Astrocyte (in vitro differentiated cells and primary cell): Measurements from ENCODE around the gene DIPK2B. TPM values are rescaled to one million over a fixed set of nuclear protein-coding genes. Genes with fewer than 3 reads are reported as not detected.

Experiments used
- DNase-seq: peaks from one replicate; pipeline ENCODE4 v3.0.0-alpha.2; 2010; ENCODE audit warnings: low read depth
- FAIRE-seq: peaks from 2 replicates; lab custom pipeline; 2011; peaks lifted over from hg19 to GRCh38; lab: Jason Lieb, UNC
- H2AFZ ChIP-seq: 2 replicates; pipeline ENCODE4 v1.6.0; 2012; ENCODE audit warnings: low read depth, low read length, inconsistent platforms
- H3K27ac ChIP-seq: 2 replicates; pipeline ENCODE4 v1.5.1; 2011; ENCODE audit warnings: low read depth, low read length, inconsistent platforms
- H3K27me3 ChIP-seq: 2 replicates; pipeline ENCODE4 v1.6.0; 2011; ENCODE audit warnings: low read length, inconsistent platforms; ENCODE audit not compliant: insufficient read depth
- H3K36me3 ChIP-seq: 2 replicates; pipeline ENCODE4 v1.5.1; 2011; ENCODE audit warnings: low read length, inconsistent platforms; ENCODE audit not compliant: insufficient read depth
- H3K4me1 ChIP-seq: 2 replicates; pipeline ENCODE4 v1.5.1; 2011; ENCODE audit warnings: low read length, inconsistent platforms; ENCODE audit not compliant: insufficient read depth
- H3K4me2 ChIP-seq: 2 replicates; pipeline ENCODE4 v1.6.0; 2012; ENCODE audit warnings: low read length, inconsistent platforms
- H3K4me3 ChIP-seq: 2 replicates; pipeline ENCODE4 v1.5.1; 2011; ENCODE audit warnings: low read depth, mild to moderate bottlenecking, low read length, inconsistent platforms; ENCODE audit not compliant: insufficient read depth
- H3K79me2 ChIP-seq: 2 replicates; pipeline ENCODE4 v1.6.0; 2012; ENCODE audit warnings: mild to moderate bottlenecking, low read length, inconsistent platforms; ENCODE audit not compliant: insufficient read depth
- H3K9ac ChIP-seq: 2 replicates; pipeline ENCODE4 v1.6.0; 2012; ENCODE audit warnings: mild to moderate bottlenecking, low read length, inconsistent platforms
- H3K9me3 ChIP-seq: 2 replicates; pipeline ENCODE4 v1.5.1; 2012; ENCODE audit warnings: low read depth, mild to moderate bottlenecking, low read length, inconsistent platforms; ENCODE audit not compliant: insufficient read depth
- H4K20me1 ChIP-seq: 2 replicates; pipeline ENCODE4 v1.6.0; 2012; ENCODE audit warnings: low read length, inconsistent platforms; ENCODE audit not compliant: insufficient read depth
- H3K27ac Mint-ChIP-seq: one replicate; pipeline ENCODE4 v1.8.0; 2021; ENCODE audit warnings: mild to moderate bottlenecking, mixed read lengths; ENCODE audit not compliant: unreplicated experiment
- H3K27me3 Mint-ChIP-seq: one replicate; pipeline ENCODE4 v1.8.0; 2021; ENCODE audit warnings: low read depth, mixed read lengths; ENCODE audit not compliant: unreplicated experiment
- H3K36me3 Mint-ChIP-seq: one replicate; pipeline ENCODE4 v1.8.0; 2021; ENCODE audit warnings: low read depth, mixed read lengths; ENCODE audit not compliant: unreplicated experiment
- H3K4me1 Mint-ChIP-seq: one replicate; pipeline ENCODE4 v1.8.0; 2021; ENCODE audit warnings: low read depth, mixed read lengths; ENCODE audit not compliant: unreplicated experiment
- H3K4me3 Mint-ChIP-seq: one replicate; pipeline ENCODE4 v1.8.0; 2021; ENCODE audit warnings: mild to moderate bottlenecking, moderate library complexity, mixed read lengths; ENCODE audit not compliant: unreplicated experiment
- H3K9me3 Mint-ChIP-seq: one replicate; pipeline ENCODE4 v1.8.0; 2021; ENCODE audit warnings: mild to moderate bottlenecking, mixed read lengths; ENCODE audit not compliant: unreplicated experiment
- EZH2 ChIP-seq: IDR thresholded peaks from 2 replicates; pipeline ENCODE4 v1.6.1; 2012; ENCODE audit warnings: mild to moderate bottlenecking, low read length, inconsistent platforms; ENCODE audit not compliant: insufficient read depth
- total RNA-seq: library from RNA; stranded (reverse); gene quantifications from 2 replicates; pipeline ENCODE4 v1.2.1, GENCODE V29; 2021
- TF ChIP-seq, protein P1 (sequence below): IDR thresholded peaks from 2 replicates; pipeline ENCODE4 v1.5.1; 2011; ENCODE audit warnings: low read depth, mild to moderate bottlenecking, inconsistent platforms, low read length, moderate library complexity; ENCODE audit not compliant: insufficient read depth

The DIPK2B gene
- total RNA-seq, 1 donor from 2014 or later, result not detected

DNA sequence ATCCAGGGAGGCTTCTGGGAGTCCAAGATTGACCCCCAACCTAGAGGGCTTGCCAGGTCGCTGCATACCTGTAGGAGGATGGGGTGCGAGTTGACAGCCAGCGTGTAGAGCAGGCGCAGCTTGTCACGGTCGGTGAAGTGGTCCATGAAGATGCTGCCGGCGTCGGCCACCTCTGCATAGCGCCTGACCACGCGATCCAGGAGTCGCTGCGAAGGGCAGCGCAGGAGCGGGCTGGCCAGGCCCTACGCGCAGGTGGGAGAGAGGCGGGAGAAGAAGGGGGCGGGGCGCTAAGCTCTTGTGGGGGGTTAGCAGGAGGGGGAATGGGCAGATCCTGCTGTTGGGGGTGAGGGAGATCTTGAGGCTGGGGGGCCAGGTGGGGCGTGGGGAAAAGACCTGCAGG lies 43.0 kb downstream of the DIPK2B start:
- no peaks in the 10 kb centered on the region for H3K9me3 ChIP-seq
- no peak overlapping the region for H3K4me3 Mint-ChIP-seq
- H3K27me3 Mint-ChIP-seq, result peaks cover 13% of the 10 kb centered on the region

DNA sequence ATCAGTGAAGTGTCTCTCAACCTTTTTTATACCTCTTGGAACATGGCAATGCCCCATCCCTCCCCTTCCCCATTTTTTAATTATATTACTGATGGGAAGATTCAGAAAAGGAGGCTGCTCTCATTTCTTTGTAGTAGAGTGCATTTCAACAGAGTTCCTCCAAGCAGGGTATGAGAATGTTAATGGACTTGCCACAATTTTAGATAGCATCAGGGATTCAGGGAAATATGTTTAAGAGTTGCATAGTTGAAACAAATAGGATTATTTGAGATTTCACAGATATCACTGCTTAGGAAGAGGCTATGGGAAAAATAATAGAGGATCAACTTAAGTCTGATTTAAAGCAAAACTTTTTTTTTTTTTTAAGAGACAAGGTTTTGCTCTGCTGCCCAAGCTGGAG lies 46.2 kb downstream of the DIPK2B start:
- no peak for FAIRE-seq

More for the DNA sequence above, 43.0 kb downstream of the DIPK2B start:
- H4K20me1 ChIP-seq, result no peaks in the 10 kb centered on the region
- H3K27me3 ChIP-seq, result no peaks in the 10 kb centered on the region
- H2AFZ ChIP-seq, result no peak overlapping the region
- H3K4me1 Mint-ChIP-seq, result no peaks in the 10 kb centered on the region
- DNase-seq (no peak), FAIRE-seq (no peak)
- H3K79me2 ChIP-seq, result no peaks in the 10 kb centered on the region
- no peaks in the 10 kb centered on the region for H3K4me1 ChIP-seq
- no peak overlapping the region for H3K27ac ChIP-seq
- peaks cover 2% of the 10 kb centered on the region for H3K9me3 Mint-ChIP-seq
- TF ChIP-seq EZH2, result no peak
- TF ChIP-seq, protein P1, sequence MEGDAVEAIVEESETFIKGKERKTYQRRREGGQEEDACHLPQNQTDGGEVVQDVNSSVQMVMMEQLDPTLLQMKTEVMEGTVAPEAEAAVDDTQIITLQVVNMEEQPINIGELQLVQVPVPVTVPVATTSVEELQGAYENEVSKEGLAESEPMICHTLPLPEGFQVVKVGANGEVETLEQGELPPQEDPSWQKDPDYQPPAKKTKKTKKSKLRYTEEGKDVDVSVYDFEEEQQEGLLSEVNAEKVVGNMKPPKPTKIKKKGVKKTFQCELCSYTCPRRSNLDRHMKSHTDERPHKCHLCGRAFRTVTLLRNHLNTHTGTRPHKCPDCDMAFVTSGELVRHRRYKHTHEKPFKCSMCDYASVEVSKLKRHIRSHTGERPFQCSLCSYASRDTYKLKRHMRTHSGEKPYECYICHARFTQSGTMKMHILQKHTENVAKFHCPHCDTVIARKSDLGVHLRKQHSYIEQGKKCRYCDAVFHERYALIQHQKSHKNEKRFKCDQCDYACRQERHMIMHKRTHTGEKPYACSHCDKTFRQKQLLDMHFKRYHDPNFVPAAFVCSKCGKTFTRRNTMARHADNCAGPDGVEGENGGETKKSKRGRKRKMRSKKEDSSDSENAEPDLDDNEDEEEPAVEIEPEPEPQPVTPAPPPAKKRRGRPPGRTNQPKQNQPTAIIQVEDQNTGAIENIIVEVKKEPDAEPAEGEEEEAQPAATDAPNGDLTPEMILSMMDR, result no peak
- H3K4me3 ChIP-seq, result no peak overlapping the region
- no peak overlapping the region for H3K27ac Mint-ChIP-seq
- no peak overlapping the region for H3K4me2 ChIP-seq
- no peaks in the 10 kb centered on the region for H3K36me3 ChIP-seq
- H3K9ac ChIP-seq, result no peak overlapping the region
- H3K36me3 Mint-ChIP-seq, result no peaks in the 10 kb centered on the region

DNA sequence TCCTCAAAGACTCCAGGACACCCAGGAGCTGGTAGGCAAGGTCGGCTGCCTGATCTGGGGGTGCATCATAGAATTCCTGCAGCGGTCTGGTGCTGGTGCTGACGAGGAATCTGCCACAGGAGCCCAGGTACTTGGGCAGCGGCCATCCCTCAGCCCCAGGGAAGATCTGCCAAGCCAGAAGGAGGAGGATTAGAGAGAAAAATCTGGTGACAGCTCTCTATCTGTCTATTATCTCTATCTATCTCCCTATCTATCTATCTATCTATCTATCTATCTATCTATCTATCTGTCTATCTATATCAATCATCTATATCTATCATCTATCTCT lies 46.7 kb downstream of the DIPK2B start:
- TF ChIP-seq, protein P1, result no peak
- no peak for TF ChIP-seq EZH2
- Histone ChIP-seq H2AFZ (no peak overlapping the region), H3K4me2 (no peak overlapping the region), H3K27me3 (no peaks in the 10 kb centered on the region), H4K20me1 (no peaks in the 10 kb centered on the region), H3K4me1 (no peaks in the 10 kb centered on the region), H3K27ac (no peak overlapping the region), H3K9me3 (no peaks in the 10 kb centered on the region), H3K9ac (no peak overlapping the region), H3K79me2 (no peaks in the 10 kb centered on the region), H3K36me3 (no peaks in the 10 kb centered on the region), H3K4me3 (no peak overlapping the region)
- H3K4me1 Mint-ChIP-seq, result no peaks in the 10 kb centered on the region
- DNase-seq, result no peak
- no peaks in the 10 kb centered on the region for H3K9me3 Mint-ChIP-seq
- FAIRE-seq, result no peak
- no peak overlapping the region for H3K27ac Mint-ChIP-seq
- H3K27me3 Mint-ChIP-seq, result peaks cover 13% of the 10 kb centered on the region
- no peak overlapping the region for H3K4me3 Mint-ChIP-seq
- H3K36me3 Mint-ChIP-seq, result no peaks in the 10 kb centered on the region

More for the DNA sequence above, 46.2 kb downstream of the DIPK2B start:
- Histone ChIP-seq H2AFZ (no peak overlapping the region), H3K9ac (no peak overlapping the region), H3K27ac (no peak overlapping the region), H3K36me3 (no peaks in the 10 kb centered on the region), H3K9me3 (no peaks in the 10 kb centered on the region), H3K79me2 (no peaks in the 10 kb centered on the region), H3K27me3 (no peaks in the 10 kb centered on the region), H3K4me1 (no peaks in the 10 kb centered on the region), H4K20me1 (no peaks in the 10 kb centered on the region), H3K4me2 (no peak overlapping the region), H3K4me3 (no peak overlapping the region)
- TF ChIP-seq, protein P1, result no peak
- TF ChIP-seq EZH2, result no peak
- no peak overlapping the region for H3K4me3 Mint-ChIP-seq
- no peaks in the 10 kb centered on the region for H3K4me1 Mint-ChIP-seq
- H3K27ac Mint-ChIP-seq, result no peak overlapping the region
- DNase-seq, result no peak
- H3K9me3 Mint-ChIP-seq, result no peaks in the 10 kb centered on the region
- peaks cover 13% of the 10 kb centered on the region for H3K27me3 Mint-ChIP-seq
- H3K36me3 Mint-ChIP-seq, result no peaks in the 10 kb centered on the region
